Cardiac septum (tissue), 1 donor: ENCODE measurements around the gene ARL5A. TPM values are rescaled to one million over a fixed set of nuclear protein-coding genes. Genes with fewer than 3 reads are reported as not detected.
"Not testable (repeated sequence)": the region's sequence is repeated elsewhere in the genome, so short reads cannot be mapped to it uniquely, and the experiment has no call there.

Source experiments
- DNase-seq: peaks from one replicate; pipeline ENCODE4 v3.0.0-alpha.2; 2020; ENCODE audit warnings: low spot score
- intact Hi-C: fragments of 100-400 bp; cut with DNase I; formaldehyde crosslinking; loops from one replicate; pipeline ENCODE4 v1.14.0; 2022
- total RNA-seq: library from RNA; stranded (reverse); fragmentation: NEBNext Ultra II Directional; extraction: Animal tissue kit (Norgen Biotek cat#: 25700); gene quantifications from one replicate; pipeline ENCODE4 v1.2.1, GENCODE V29; 2021
- donor health status: DM: no; HTN: no; CAD: no.

The ARL5A gene
- total RNA-seq, 1 donor from 2014 or later: 60.9 TPM

DNA sequence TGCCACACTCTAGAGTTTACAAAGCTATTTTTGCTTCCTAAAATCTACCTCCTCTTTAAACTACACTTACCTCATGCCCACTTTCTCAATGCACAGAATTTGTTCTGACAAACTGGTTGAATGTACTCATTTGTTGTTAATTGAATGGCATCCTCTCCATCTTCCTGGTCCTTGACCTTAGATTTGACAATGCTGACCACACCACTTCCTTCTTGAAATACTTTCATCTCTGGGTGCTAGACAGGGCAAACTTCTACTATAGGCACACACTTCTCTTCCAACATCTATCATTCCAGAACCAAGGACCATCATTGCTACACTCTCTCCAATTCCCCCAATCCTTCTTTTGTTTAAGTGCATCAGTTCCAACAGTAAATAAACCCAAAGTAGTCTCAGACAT lies 22.3 kb downstream of the ARL5A start:
- DNase-seq: no peak
- intact Hi-C loops: no loop called here

DNA sequence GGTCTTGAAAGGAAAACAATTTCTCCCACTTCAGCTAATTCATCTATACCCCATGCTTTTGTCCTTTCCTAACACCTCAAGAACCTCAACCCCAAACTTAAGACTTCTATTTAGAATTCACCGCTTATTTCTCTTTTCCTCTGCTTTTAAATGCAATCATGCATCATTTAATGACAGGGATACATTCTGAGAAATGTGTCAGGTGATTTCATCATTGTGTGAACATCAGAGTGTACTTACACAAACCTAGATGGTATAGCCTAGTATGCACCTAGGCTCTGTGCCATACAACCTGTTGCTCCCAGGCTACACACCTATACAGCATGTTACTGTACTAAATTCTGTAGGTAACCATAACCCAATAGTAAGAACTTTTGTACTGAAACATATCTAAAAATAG lies 22.9 kb downstream of the ARL5A start:
- intact Hi-C loops: no loop called here

DNA sequence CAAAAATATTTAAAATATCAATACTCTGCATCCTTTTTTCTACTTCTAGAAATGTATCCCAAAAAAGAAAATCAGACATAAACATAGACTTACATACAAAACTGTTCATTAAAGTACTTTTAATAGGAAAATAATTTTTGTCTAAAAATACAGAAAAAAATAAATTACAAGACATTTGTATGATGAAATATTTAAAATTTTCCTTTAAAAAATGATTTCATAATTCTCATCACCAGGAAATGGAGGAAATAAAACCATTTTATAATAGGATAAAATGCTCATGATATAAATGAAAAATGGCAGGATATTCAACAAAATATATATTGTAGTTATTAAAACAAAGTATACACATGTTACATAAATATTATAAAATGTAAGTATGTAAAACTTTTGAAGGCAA lies 24.4 kb downstream of the ARL5A start:
- no peak for DNase-seq
- intact Hi-C loops: no loop called here

More for the DNA sequence above, 22.9 kb downstream of the ARL5A start:
- no peak for DNase-seq

DNA sequence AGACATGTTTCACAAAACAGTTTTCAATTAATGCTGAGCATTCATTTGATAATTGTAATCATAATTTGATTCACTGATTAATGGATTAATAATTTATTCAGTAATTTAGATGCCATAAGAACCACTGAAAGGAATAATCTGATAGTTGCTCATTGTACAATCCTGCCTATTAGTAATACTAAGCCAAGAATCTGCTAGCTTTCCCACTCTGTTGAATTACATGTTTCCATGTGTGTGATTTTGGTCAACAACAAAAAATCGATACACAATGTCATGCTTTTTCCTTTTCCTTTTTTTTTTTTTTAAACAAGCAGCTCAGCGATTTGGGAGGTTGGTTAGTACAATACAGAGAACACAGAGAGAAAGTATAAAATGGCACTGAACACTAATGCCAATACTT lies 25.9 kb downstream of the ARL5A start:
- no peak for DNase-seq
- intact Hi-C loops: no loop called here

DNA sequence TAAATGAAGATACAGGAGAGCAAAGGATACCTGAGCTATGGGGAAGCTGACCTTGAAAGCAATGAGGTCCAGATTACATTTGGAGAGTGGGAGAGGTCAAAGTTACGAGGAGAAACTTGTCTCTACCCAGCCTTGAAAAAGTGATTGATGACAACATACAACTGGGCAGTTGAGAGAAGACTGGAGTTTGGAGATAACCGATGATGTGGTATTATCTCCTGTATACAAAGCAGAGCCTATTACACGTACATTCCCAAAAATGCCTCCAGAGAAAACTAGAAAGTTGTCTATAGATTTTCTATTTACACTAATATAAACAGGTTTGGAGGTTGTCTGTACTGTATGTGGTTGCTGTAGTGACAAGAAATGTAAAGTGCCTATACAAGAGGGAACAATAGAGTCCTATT lies 28.3 kb downstream of the ARL5A start:
- intact Hi-C loops: no loop called here
- no peak for DNase-seq

DNA sequence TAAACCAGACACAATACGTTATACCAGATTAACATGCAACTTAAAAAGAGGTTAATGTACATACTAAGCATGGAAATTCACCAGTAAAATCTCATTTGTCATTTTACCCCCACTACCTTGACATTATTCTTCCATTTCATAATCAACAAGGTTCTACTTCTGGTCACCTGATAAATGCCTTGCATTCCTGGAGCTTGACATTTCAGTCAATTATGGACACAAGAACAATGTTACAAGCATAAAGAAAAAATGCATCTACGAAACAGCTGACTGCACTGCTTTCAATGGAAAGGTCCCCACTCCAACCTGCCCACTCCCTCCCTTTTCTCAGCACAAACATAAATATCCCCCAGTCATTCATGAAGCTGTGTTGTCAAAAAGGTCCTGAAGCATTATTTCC lies 31.4 kb downstream of the ARL5A start:
- DNase-seq: no peak
- intact Hi-C loops: no loop called here

DNA sequence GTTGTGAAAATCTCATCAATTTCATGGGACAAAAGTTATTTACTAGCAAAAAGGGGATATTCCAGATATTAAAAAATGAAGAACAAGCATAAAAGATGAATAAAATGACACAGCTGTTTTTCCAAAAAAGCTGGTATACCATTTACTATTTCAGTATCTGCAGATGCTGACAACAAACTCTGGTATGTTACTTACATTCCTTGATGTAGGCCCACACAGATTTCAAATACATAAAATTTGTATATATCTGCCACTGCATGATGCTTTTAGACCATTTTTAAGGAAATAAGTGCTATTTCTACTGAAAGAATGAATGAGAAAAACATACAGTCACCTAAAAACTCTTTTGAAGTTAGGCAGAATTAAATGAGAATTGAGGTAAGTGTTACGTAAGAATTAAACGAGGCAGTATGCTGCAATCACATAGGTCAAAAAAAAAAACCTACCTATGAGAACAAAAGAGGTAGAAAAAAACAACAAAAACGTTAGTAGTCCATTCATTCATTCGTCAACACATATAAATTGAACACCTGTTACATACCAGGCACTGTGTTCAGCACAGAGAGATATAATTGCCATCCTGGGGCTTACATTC lies 32.5 kb downstream of the ARL5A start:
- intact Hi-C loops: no loop called here
- no peak for DNase-seq

DNA sequence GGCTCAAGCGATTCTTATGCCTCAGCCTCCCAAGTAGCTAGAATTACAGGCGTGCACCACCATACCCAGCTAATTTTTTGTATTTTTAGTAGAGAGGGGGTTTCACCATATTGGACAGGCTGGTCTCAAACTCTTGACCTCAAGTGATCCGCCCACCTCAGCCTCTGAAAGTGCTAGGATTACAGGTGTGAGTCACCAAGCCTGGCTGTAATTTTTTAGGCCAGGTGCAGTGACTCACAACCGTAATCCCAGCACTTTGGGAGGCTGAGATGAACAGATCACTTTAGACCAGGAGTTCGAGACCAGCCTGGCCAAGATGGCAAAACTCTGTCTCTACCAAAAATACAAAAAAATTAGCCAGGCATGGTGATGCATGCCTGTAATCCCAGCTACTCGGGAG lies 33.8 kb downstream of the ARL5A start:
- intact Hi-C loops, DNase-seq: not testable (repeated sequence)

DNA sequence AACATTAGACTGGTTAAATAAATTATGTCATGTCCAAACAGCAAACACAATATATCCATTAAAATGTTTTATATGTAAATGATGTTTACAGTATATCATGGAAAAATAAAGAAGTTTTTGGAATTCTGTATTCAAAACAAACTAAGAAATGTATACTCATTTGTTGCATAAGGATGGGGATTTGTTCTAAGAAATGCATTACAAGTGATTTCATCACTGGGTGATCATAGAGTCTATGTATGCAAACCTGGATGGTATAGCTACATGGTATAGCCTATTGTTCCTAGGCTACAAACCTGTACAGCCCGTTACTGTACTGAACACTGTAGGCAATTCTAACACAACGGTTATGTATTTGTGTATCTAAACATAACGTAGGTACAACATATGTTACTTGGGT lies 35.1 kb downstream of the ARL5A start:
- no peak for DNase-seq
- intact Hi-C loops: no loop called here

DNA sequence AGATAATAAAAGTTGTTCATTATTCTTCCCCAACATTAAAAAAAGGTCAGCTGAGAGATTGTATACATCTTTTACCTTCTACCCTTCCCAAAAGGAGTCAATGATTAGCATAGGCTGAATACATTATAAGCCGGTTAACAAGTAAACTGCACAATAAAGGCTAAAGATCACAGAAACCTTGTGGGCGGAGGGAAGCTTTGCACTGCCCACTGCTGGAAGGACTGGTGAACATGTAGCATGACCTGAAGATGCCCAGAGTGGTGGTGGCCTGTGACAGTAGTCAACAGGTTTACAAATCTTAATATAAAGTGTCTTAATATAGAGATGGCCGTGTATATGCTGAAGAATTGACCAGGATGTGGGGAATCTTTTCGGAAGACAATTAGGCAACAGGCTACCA lies 35.6 kb downstream of the ARL5A start:
- no peak for DNase-seq
- intact Hi-C loops: no loop called here

DNA sequence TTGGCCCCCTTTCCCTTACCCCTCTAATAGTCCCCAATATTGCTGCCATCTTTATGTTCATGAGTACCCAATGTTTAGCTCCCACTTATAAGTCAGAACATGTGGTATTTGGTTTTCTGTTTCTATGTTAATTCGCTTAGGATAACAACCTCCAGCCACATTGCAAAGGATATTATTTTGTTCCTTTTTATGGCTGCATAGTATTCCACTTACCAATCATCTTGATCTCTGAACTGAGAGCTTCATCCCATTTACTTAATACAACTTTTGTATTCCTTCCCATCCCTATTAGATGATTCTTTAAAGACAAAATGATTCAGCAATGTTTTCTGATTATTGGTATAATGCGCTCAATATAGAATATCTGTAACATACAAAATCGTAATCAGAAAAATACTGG lies 36.7 kb downstream of the ARL5A start:
- intact Hi-C loops: no loop called here
- DNase-seq: no peak

DNA sequence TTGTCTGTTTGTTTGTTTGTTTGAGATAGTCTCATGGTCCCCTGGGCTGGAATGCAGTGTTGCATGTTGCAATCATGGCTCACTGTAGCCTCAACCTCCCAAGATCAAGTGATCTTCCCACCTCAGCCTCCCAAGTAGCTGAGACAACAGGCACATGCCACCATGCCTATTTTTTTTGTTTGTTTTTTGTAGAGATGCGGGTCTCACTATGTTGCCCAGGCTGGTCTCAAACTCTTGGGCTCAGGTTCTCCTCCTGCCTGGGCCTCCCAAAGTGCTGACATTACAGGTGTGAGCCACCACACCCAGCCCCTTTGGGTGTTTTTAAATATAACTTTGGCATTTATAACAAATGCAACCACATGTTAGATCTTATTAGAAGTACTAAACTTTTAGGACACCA lies 37.5 kb downstream of the ARL5A start:
- no peak for DNase-seq
- intact Hi-C loops: no loop called here

DNA sequence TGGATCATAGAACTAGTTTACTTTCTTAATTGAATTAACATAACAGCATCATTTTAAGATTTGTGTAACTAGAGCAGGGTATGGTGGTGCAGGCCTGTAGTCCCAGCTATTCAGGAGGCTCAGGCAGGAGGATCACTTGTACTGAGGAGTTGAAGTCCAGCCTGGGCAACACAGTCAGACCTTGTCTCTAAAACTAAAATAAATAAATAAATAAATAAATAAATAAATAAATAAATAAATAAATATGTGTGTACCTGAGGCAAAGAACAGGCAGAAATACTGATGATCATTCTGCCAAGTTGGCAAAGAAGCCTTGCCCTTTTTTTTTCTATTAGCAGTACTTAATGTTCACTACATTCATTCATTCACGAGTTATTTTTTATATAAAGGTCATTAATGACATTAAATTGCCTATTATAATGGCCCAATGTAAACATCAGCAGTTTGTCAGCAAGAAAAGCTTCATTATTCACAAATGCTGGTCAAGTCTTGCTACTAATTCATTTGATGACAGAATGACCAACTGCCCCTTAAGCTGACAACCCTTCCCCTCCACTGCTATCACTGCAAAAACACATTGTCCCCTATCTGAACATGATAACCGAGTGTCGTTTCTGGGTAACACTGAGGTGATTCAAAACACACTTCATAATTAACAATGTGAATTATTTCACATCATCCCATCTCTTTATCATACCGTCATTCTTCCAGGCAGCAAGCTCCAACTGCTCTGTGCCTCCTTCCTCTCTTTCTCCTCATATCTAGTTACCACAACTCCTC lies 39.0 kb downstream of the ARL5A start:
- intact Hi-C loops: no loop called here
- no peak for DNase-seq

DNA sequence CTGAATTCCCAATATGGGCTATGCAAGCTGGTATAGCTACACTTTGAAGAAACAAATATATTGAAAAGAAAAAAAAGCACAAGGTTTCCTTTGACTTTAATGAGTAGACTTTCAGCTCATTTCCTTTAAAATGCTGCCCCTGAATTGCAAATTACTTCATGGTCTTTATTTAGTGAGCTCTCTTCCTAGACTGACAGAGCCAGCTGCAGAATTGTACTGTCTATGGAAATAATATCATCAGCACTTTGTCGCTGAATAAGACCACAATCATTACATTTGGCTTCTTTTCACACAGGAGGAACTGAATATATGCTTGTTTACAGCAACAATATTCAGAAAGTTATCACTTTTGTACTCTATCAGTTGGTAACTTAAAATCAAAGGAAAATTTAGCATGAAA lies 41.7 kb downstream of the ARL5A start:
- no peak for DNase-seq
- intact Hi-C loops: no loop called here

DNA sequence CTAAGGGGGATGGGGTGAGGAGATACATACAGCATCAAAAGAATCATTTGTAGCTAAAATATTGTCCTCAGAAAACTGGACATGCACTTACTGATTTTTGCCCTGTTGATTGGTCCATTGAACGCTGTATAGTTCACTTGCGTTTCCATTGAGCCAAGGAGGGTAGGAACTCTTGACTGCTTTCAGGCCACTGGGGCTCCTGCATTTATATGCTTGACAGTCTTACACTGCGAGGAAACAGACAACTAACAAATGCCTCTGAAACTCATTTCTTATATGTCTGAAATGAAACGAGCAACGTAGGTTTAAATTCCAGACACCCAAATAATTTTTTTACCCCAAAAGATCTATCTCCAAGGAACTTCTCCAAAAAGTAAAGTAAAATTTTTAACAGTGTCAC lies 42.1 kb downstream of the ARL5A start:
- DNase-seq: no peak
- intact Hi-C loops: no loop called here

DNA sequence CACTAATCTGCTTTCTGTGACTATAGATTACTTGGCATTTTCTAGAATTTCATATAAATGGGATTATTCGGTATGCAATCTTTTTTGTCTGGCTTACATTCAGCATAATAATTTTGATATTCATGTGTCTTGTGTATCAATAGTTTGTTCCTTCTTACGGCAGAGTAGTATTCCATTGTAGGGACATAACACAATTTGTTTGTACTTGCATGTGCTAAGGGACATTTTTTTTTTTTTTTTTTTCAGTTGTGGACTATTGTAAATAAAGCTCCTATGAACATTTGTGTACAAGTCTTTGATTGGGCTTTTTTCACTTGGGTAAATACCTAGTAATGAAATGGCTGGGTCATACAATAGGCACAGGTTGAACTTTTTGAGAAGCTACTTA lies 45.1 kb downstream of the ARL5A start:
- intact Hi-C loops: no loop called here
- DNase-seq: no peak

DNA sequence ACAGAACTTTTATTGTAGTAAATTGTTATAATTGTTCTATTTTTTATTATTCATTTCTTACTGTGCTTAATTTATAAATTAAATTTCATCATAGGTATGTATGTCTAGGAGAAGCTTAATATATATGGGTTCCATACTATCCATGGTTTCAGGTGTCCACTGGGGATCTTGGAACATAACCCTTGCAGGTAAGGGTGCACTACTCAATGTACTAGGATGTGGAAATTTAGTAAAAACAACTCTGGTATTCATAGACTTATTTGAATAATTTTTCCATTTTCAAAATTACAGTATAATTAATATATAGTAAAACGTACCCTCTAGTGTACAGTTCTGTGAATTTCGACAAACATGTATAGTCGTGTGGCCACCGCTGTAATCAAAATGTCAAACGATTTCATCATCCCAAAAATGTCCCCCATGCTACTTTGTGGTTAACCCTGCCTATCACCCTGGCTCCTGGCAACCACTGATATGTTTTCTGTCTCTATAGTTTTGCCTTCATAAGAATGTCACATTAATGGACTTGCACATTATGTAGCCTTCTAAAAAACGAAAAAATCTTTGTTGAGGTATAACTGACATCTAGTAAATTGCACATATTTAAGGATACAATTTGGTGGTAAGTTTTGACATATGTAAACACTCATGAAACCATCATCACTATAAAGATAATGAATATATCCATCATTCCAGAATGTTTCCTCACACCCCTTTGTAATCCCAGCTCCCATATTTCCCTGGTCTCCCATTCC lies 45.7 kb downstream of the ARL5A start:
- intact Hi-C loops: no loop called here
- no peak for DNase-seq

DNA sequence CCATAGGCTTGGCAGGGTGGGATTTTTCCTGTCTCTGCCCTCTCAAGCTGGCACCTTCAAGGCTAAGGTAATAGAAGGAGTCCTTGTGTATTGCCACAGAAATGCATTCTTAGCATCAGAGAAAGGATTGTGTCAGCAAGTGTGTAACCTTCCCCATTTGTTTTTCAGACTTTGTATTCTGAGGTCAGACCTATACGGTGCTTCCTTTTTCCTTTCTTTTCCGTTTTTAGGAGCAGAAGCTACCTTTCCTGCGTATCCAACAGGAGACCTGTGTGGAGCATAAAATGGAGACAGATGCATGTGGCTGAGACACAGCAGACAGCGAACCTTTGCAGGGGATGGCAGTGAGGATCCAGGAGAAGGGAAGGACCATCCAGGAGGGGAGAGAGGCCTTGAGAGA lies 46.6 kb downstream of the ARL5A start:
- intact Hi-C loops: no loop called here
- DNase-seq: no peak

DNA sequence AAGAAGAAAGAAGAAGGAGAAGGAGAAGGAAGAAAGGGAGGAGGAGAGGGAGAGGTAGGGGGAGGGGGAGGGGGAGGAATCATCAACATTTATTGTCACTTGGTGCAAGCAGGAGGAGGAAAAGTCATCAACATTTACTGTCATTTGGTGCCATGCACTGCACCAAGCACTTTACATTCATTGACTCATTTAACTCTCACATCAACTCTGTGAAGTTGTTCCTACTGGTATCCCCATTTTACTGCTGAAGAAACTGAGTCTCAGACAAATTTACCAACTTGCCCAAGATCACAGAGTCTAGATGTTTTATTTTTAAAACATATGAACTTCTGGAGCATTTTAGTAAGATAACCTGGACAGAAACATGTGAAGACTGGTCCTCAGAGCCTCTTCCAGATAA lies 47.3 kb downstream of the ARL5A start:
- no peak for DNase-seq
- intact Hi-C loops: no loop called here

DNA sequence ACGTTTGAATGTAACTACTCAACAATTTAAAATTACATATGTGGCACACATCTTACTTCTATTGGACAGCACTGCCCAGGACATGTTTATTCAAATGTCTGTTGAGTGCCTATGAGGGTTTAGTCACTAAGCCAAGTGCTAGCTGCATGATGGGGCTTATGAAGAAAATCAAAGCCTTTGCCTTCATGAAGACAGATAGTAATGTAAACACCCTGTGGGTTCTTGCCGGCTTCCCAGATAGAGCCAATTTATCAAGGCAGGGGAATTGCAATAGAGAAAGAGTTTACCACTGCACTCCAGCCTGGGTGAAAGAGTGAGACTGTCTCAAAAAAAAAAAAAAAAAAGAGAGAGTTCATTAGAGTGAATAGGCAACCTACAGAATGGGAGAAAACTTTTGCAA lies 50.3 kb downstream of the ARL5A start:
- intact Hi-C loops: no loop called here
- DNase-seq: no peak

DNA sequence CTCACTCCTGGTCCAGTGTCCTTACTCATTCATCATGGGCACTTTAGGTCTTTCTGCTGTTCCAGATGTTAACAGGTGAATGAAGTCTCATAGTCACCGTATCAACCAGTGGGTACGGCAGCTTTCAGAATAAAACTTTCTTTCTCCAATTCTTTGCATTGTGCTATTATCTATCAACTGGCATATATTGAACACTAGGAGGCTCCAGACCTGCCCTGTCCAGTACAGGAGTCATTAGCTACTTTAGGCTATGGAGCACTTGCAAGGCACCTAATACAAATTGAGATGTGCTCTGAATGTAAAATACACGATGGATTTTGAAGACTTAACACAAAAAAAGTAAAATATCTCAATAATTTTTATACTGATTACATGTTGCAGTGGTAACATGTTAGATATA lies 50.7 kb downstream of the ARL5A start:
- no peak for DNase-seq
- intact Hi-C loops: no loop called here
